Endothelial cell (in vitro differentiated cells): ENCODE measurements around the gene SPATA3. TPM values are rescaled to one million over a fixed set of nuclear protein-coding genes. Genes with fewer than 3 reads are reported as not detected.

Experiments used
- DNase-seq: peaks from one replicate; pipeline ENCODE4 v3.0.0; 2021; ENCODE audit warnings: low spot score
- H3K27ac Mint-ChIP-seq: one replicate; pipeline ENCODE4 v1.8.0; 2021; ENCODE audit warnings: mixed read lengths, inconsistent platforms; ENCODE audit not compliant: unreplicated experiment
- H3K27me3 Mint-ChIP-seq: one replicate; pipeline ENCODE4 v1.8.0; 2021; ENCODE audit warnings: mild to moderate bottlenecking, moderate library complexity, mixed read lengths, inconsistent platforms; ENCODE audit not compliant: unreplicated experiment
- H3K36me3 Mint-ChIP-seq: one replicate; pipeline ENCODE4 v1.8.0; 2021; ENCODE audit warnings: mild to moderate bottlenecking, low read depth, mixed read lengths, inconsistent platforms; ENCODE audit not compliant: unreplicated experiment
- H3K4me1 Mint-ChIP-seq: one replicate; pipeline ENCODE4 v1.8.0; 2021; ENCODE audit warnings: mild to moderate bottlenecking, mixed read lengths, inconsistent platforms; ENCODE audit not compliant: unreplicated experiment
- H3K4me3 Mint-ChIP-seq: one replicate; pipeline ENCODE4 v1.8.0; 2021; ENCODE audit warnings: mild to moderate bottlenecking, mixed read lengths, inconsistent platforms; ENCODE audit not compliant: unreplicated experiment
- H3K9me3 Mint-ChIP-seq: one replicate; pipeline ENCODE4 v1.8.0; 2021; ENCODE audit warnings: mixed read lengths, inconsistent platforms; ENCODE audit not compliant: unreplicated experiment
- total RNA-seq: library from RNA; stranded (reverse); fragmentation: NEBNext Ultra II Directional; extraction: Animal tissue kit (Norgen Biotek cat#: 25700); gene quantifications from one replicate; pipeline ENCODE4 v1.2.1, GENCODE V29; 2021; ENCODE audit not compliant: unreplicated experiment
- TF ChIP-seq, protein P1 (sequence below): fragments of 200-600 bp; sonication (generic); IDR thresholded peaks from one replicate; pipeline ENCODE4 v1.5.0; 2021; ENCODE audit warnings: antibody characterized with exemption; ENCODE audit not compliant: unreplicated experiment

Gene SPATA3
- total RNA-seq, 1 donor from 2014 or later: not detected

GRCh38 chr2:230957756-230958391 lies 38.0 kb upstream of the SPATA3 start:
- no peak for DNase-seq
- Mint-ChIP-seq H3K36me3 (peaks cover 5% of the 10 kb centered on the region), H3K4me1 (peaks cover 8% of the 10 kb centered on the region), H3K4me3 (peak overlapping the region; percentile 77), H3K9me3 (no peaks in the 10 kb centered on the region), H3K27ac (no peak overlapping the region), H3K27me3 (peaks cover 7% of the 10 kb centered on the region)
- TF ChIP-seq, protein P1, sequence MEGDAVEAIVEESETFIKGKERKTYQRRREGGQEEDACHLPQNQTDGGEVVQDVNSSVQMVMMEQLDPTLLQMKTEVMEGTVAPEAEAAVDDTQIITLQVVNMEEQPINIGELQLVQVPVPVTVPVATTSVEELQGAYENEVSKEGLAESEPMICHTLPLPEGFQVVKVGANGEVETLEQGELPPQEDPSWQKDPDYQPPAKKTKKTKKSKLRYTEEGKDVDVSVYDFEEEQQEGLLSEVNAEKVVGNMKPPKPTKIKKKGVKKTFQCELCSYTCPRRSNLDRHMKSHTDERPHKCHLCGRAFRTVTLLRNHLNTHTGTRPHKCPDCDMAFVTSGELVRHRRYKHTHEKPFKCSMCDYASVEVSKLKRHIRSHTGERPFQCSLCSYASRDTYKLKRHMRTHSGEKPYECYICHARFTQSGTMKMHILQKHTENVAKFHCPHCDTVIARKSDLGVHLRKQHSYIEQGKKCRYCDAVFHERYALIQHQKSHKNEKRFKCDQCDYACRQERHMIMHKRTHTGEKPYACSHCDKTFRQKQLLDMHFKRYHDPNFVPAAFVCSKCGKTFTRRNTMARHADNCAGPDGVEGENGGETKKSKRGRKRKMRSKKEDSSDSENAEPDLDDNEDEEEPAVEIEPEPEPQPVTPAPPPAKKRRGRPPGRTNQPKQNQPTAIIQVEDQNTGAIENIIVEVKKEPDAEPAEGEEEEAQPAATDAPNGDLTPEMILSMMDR: no peak

- TF ChIP-seq, protein P1: no peak
- H3K36me3 Mint-ChIP-seq: no peaks in the 10 kb centered on the region
- H3K9me3 Mint-ChIP-seq: no peaks in the 10 kb centered on the region
- H3K27me3 Mint-ChIP-seq: peaks cover 7% of the 10 kb centered on the region
- DNase-seq: no peak
- H3K4me1 Mint-ChIP-seq: peaks cover 8% of the 10 kb centered on the region
- H3K4me3 Mint-ChIP-seq: no peak overlapping the region
- H3K27ac Mint-ChIP-seq: no peak overlapping the region
These were observed 36.8 kb upstream of the SPATA3 start for GRCh38 chr2:230958820-230959756.

GRCh38 chr2:230960026-230960425 lies 35.9 kb upstream of the SPATA3 start:
- no peak overlapping the region for H3K4me3 Mint-ChIP-seq
- TF ChIP-seq, protein P1: no peak

GRCh38 chr2:230961091-230961491 lies 34.8 kb upstream of the SPATA3 start:
- Mint-ChIP-seq H3K27ac (no peak overlapping the region), H3K27me3 (peaks cover 7% of the 10 kb centered on the region), H3K36me3 (no peaks in the 10 kb centered on the region), H3K4me1 (peaks cover 8% of the 10 kb centered on the region), H3K4me3 (no peak overlapping the region), H3K9me3 (no peaks in the 10 kb centered on the region)
- no peak for DNase-seq
- TF ChIP-seq, protein P1: no peak

More at GRCh38 chr2:230960026-230960425, 35.9 kb upstream of the SPATA3 start:
- H3K9me3 Mint-ChIP-seq: no peaks in the 10 kb centered on the region
- H3K27ac Mint-ChIP-seq: no peak overlapping the region
- DNase-seq: no peak
- H3K4me1 Mint-ChIP-seq: peaks cover 8% of the 10 kb centered on the region
- H3K36me3 Mint-ChIP-seq: no peaks in the 10 kb centered on the region
- peaks cover 7% of the 10 kb centered on the region for H3K27me3 Mint-ChIP-seq
